IMR-90 (cell line): ENCODE results near the gene HYLS1. TPM values are rescaled to one million over a fixed set of nuclear protein-coding genes. Genes with fewer than 3 reads are reported as not detected.

ENCODE experiments used
- ATAC-seq: fragments of 200-7000 bp; cut with Tn5 transposase; 2 replicates; pipeline ENCODE4 v1.9.1; 2020; ENCODE audit warnings: low read depth, mild to moderate bottlenecking, moderate library complexity
- BruUV-seq: library from RNA; stranded (reverse); fragments of 400-500 nt; replicated peaks from 2 replicates; lab custom pipeline; 2021; lab: Mats Ljungman, UMichigan
- CTCF ChIA-PET: fragments of 300-600 bp; formaldehyde crosslinking; extraction: SDS; loops from one replicate; lab custom pipeline; 2021; ENCODE audit warnings: antibody characterized with exemption; lab: Yijun Ruan, JAX
- POLR2A ChIA-PET: fragments of 300-600 bp; sonication (Branson Sonifier 250); formaldehyde crosslinking; loops from one replicate; lab custom pipeline; 2022; ENCODE audit warnings: antibody characterized with exemption; ENCODE audit not compliant: unreplicated experiment; lab: Charles Lee
- DNase-seq: peaks from one replicate; pipeline ENCODE4 v3.0.0; 2013
- H2AFZ ChIP-seq: replicated peaks from 2 replicates; pipeline ENCODE3; 2013; ENCODE audit warnings: low read length, mild to moderate bottlenecking; ENCODE audit not compliant: poor library complexity
- H2AK5ac ChIP-seq: 2 replicates; pipeline ENCODE4 v1.6.1; 2013; ENCODE audit warnings: low read depth, low read length, inconsistent platforms
- H2AK9ac ChIP-seq: replicated peaks from 2 replicates; pipeline ENCODE3; 2013; ENCODE audit warnings: mild to moderate bottlenecking, low read depth, low read length, moderate library complexity; ENCODE audit not compliant: poor library complexity
- H2BK120ac ChIP-seq: 2 replicates; pipeline ENCODE4 v1.6.1; 2013; ENCODE audit warnings: low read depth, low read length, inconsistent platforms
- H2BK15ac ChIP-seq: 3 replicates; pipeline ENCODE4 v1.6.1; 2013; ENCODE audit warnings: low read depth, low read length, inconsistent platforms
- H2BK20ac ChIP-seq: 2 replicates; pipeline ENCODE4 v1.6.1; 2013; ENCODE audit warnings: low read depth, mild to moderate bottlenecking, inconsistent platforms, low read length, moderate library complexity
- H2BK5ac ChIP-seq: 2 replicates; pipeline ENCODE4 v1.6.1; 2013; ENCODE audit warnings: mild to moderate bottlenecking, low read depth, low read length, inconsistent platforms; ENCODE audit not compliant: poor library complexity, severe bottlenecking
- H3K14ac ChIP-seq: replicated peaks from 2 replicates; pipeline ENCODE4 v1.6.1; 2013; ENCODE audit warnings: low read depth, low read length, inconsistent platforms
- H3K18ac ChIP-seq: 2 replicates; pipeline ENCODE4 v1.6.1; 2013; ENCODE audit warnings: low read depth, low read length, control low read depth
- H3K23ac ChIP-seq: 2 replicates; pipeline ENCODE4 v1.6.1; 2013; ENCODE audit warnings: low read depth, low read length, inconsistent platforms
- H3K27ac ChIP-seq: 2 replicates; pipeline ENCODE4 v1.5.1; 2013; ENCODE audit warnings: mild to moderate bottlenecking, control low read depth, low read length; ENCODE audit not compliant: insufficient read depth
- H3K27me3 ChIP-seq: 2 replicates; pipeline ENCODE4 v1.6.1; 2013; ENCODE audit warnings: low read length; ENCODE audit not compliant: control insufficient read depth, insufficient read depth
- H3K36me3 ChIP-seq: 2 replicates; pipeline ENCODE4 v1.6.1; 2013; ENCODE audit warnings: low read length, mixed read lengths; ENCODE audit not compliant: control insufficient read depth, insufficient read depth
- H3K4ac ChIP-seq: 2 replicates; pipeline ENCODE4 v1.6.1; 2013; ENCODE audit warnings: low read depth, low read length, inconsistent platforms
- H3K4me1 ChIP-seq: 2 replicates; pipeline ENCODE4 v1.6.1; 2013; ENCODE audit warnings: low read length, mixed read lengths; ENCODE audit not compliant: control insufficient read depth, insufficient read depth
- H3K4me2 ChIP-seq: 2 replicates; pipeline ENCODE4 v1.6.1; 2013; ENCODE audit warnings: low read depth, mild to moderate bottlenecking, control low read depth, low read length, moderate library complexity
- H3K4me3 ChIP-seq: 2 replicates; pipeline ENCODE4 v1.5.1; 2013; ENCODE audit warnings: low read depth, mild to moderate bottlenecking, control low read depth, low read length, moderate library complexity; ENCODE audit not compliant: insufficient read depth
- H3K56ac ChIP-seq: 2 replicates; pipeline ENCODE4 v1.6.1; 2013; ENCODE audit warnings: low read length, inconsistent platforms; ENCODE audit not compliant: insufficient read depth; ENCODE audit errors: extremely low read depth
- H3K79me1 ChIP-seq, 2 experiments: 2 replicates each; pipeline ENCODE4 v1.6.1; 2013; ENCODE audit warnings: low read length in 2 of 2, inconsistent platforms in 1 of 2, low read depth in 1 of 2
- H3K9ac ChIP-seq: 2 replicates; pipeline ENCODE4 v1.6.1; 2013; ENCODE audit warnings: low read depth, low read length, control low read depth
- H3K9me1 ChIP-seq: 2 replicates; pipeline ENCODE4 v1.6.1; 2013; ENCODE audit warnings: low read length, inconsistent platforms; ENCODE audit not compliant: insufficient read depth
- H3K9me3 ChIP-seq: 2 replicates; pipeline ENCODE4 v1.6.1; 2013; ENCODE audit warnings: low read length; ENCODE audit not compliant: control insufficient read depth, insufficient read depth
- H4K20me1 ChIP-seq: 2 replicates; pipeline ENCODE4 v1.6.1; 2013; ENCODE audit warnings: low read length, inconsistent platforms; ENCODE audit not compliant: insufficient read depth
- H4K5ac ChIP-seq: 2 replicates; pipeline ENCODE4 v1.6.1; 2013; ENCODE audit warnings: mild to moderate bottlenecking, low read depth, low read length, control low read depth
- H4K8ac ChIP-seq, 2 experiments: 2 replicates each; pipeline ENCODE4 v1.6.1; 2013; ENCODE audit warnings: low read depth in 2 of 2, low read length in 2 of 2, control low read depth in 1 of 2, inconsistent platforms in 1 of 2
- H4K91ac ChIP-seq: 2 replicates; pipeline ENCODE4 v1.6.1; 2013; ENCODE audit warnings: low read depth, low read length, inconsistent platforms; ENCODE audit not compliant: insufficient read depth
- BHLHE40 ChIP-seq: fragments of 150-350 bp; IDR thresholded peaks from 2 replicates; pipeline ENCODE4 v1.6.1; 2016; ENCODE audit warnings: mild to moderate bottlenecking, low read depth, low read length
- CEBPB ChIP-seq: IDR thresholded peaks from 2 replicates; pipeline ENCODE4 v1.6.1; 2012; ENCODE audit warnings: low read depth, low read length, improper control_type of control experiment
- CHD1 ChIP-seq: IDR thresholded peaks from 2 replicates; pipeline ENCODE4 v1.6.1; 2012; ENCODE audit warnings: low read depth, low read length, improper control_type of control experiment
- FOS ChIP-seq: fragments of 150-350 bp; IDR thresholded peaks from 2 replicates; pipeline ENCODE4 v1.6.1; 2016; ENCODE audit warnings: low read depth, low read length
- MAZ ChIP-seq: IDR thresholded peaks from 2 replicates; pipeline ENCODE4 v1.6.1; 2012; ENCODE audit warnings: low read depth, mild to moderate bottlenecking, low read length, improper control_type of control experiment, moderate library complexity, borderline replicate concordance
- SMC3 ChIP-seq: fragments of 150-350 bp; IDR thresholded peaks from 2 replicates; pipeline ENCODE4 v1.6.1; 2016; ENCODE audit warnings: low read depth, mild to moderate bottlenecking, antibody characterized with exemption, low read length, moderate library complexity
- WGBS, 2 experiments: methylation state at CpG; one replicate each; pipeline versions ENCODE4 v1.1.5 to v1.1.7; 2013; ENCODE audit warnings: missing lambda C conversion rate in 2 of 2; ENCODE audit not compliant: insufficient read length in 1 of 2; ENCODE audit errors: extremely low coverage in 2 of 2; 5-methylcytosine and 5-hydroxymethylcytosine counted together
- dilution Hi-C: fragments of 300-500 bp; cut with HindIII; formaldehyde crosslinking; loops from one replicate; pipeline ENCODE4 v1.14.3; 2018; ENCODE audit warnings: low sequenced_read_pairs; ENCODE audit not compliant: unreplicated experiment
- in situ Hi-C: fragments of 300-500 bp; cut with MboI; formaldehyde crosslinking; loops from 3 replicates; pipeline ENCODE4 v1.14.3; 2019; ENCODE audit warnings: low sequenced_read_pairs, inconsistent platforms, mixed read lengths
- intact Hi-C: fragments of 100-400 bp; cut with micrococcal nuclease; formaldehyde crosslinking; loops from 2 replicates; pipeline ENCODE4 v1.10.0; 2022
- polyA plus RNA-seq, 3 experiments: library from polyadenylated mRNA; depleted of rRNA; stranded (reverse); fragments of >200 nt; gene quantifications; 2 replicates each; pipeline ENCODE4 v1.2.3, GENCODE V29; 2012; ENCODE audit warnings: low replicate concordance in 1 of 3
- total RNA-seq: library from RNA; depleted of rRNA; stranded (reverse); fragments of >200 nt; gene quantifications from 2 replicates; pipeline ENCODE4 v1.2.3, GENCODE V29; 2012
- TF ChIP-seq, protein P1 (sequence below): fragments of 150-350 bp; IDR thresholded peaks from 2 replicates; pipeline ENCODE4 v1.6.1; 2016; ENCODE audit warnings: low read depth, mild to moderate bottlenecking, low read length, moderate library complexity, borderline replicate concordance
- TF ChIP-seq, protein P2 (sequence below): fragments of 150-350 bp; IDR thresholded peaks from 2 replicates; pipeline ENCODE4 v1.6.1; 2017; ENCODE audit warnings: mild to moderate bottlenecking, antibody characterized with exemption, low read length, low read depth

Gene HYLS1
- total and polyA plus RNA-seq, 2 of the 4 experiments (the other 2 are of a cell fraction): 5.1 to 8.1 TPM

- no peak overlapping the region for H3K27ac ChIP-seq
- no peak overlapping the region for H3K14ac ChIP-seq
- no peak overlapping the region for H4K8ac ChIP-seq
- ChIA-PET POLR2A (no interaction called here), CTCF (no interaction called here)
- H3K79me1 ChIP-seq: no peaks in the 10 kb centered on the region
- H2BK20ac ChIP-seq: no peak overlapping the region
- dilution Hi-C loops (no loop called here), in situ Hi-C loops (no loop called here), intact Hi-C loops (no loop called here)
- H4K20me1 ChIP-seq: no peaks in the 10 kb centered on the region
- H2BK120ac ChIP-seq: no peak overlapping the region
- peaks cover 25% of the 10 kb centered on the region for H3K27me3 ChIP-seq
- WGBS, 2 experiments: 35% methylated on average over 8 of the region's 12 CpGs; no CpG with 5 or more reads in 1 of the 2 experiments
- H3K9ac ChIP-seq: no peak overlapping the region
- no peaks in the 10 kb centered on the region for H3K9me3 ChIP-seq
- no peak overlapping the region for H3K23ac ChIP-seq
- H2AFZ ChIP-seq: no peak overlapping the region
- H3K9me1 ChIP-seq: no peaks in the 10 kb centered on the region
- H2AK5ac ChIP-seq: no peak overlapping the region
- no peaks in the 10 kb centered on the region; the same call in 1 of the 2 replicates for H3K4me1 ChIP-seq
- no peak overlapping the region for H4K5ac ChIP-seq
- H3K4me2 ChIP-seq: no peak overlapping the region
- no peak overlapping the region for H2AK9ac ChIP-seq
- ATAC-seq (no peak), DNase-seq (no peak)
- H2BK5ac ChIP-seq: no peak overlapping the region
- H3K18ac ChIP-seq: no peak overlapping the region
- no TSS peak for BruUV-seq
- no peak overlapping the region for H3K56ac ChIP-seq
- no peak overlapping the region for H2BK15ac ChIP-seq
- no peak overlapping the region for H3K4me3 ChIP-seq
- no peak overlapping the region for H4K91ac ChIP-seq
- no peak overlapping the region for H3K4ac ChIP-seq
- H3K36me3 ChIP-seq: no peaks in the 10 kb centered on the region
- TF ChIP-seq CHD1 (no peak), BHLHE40 (no peak), FOS (no peak), SMC3 (no peak), CEBPB (no peak), MAZ (no peak)
- TF ChIP-seq, protein P1, sequence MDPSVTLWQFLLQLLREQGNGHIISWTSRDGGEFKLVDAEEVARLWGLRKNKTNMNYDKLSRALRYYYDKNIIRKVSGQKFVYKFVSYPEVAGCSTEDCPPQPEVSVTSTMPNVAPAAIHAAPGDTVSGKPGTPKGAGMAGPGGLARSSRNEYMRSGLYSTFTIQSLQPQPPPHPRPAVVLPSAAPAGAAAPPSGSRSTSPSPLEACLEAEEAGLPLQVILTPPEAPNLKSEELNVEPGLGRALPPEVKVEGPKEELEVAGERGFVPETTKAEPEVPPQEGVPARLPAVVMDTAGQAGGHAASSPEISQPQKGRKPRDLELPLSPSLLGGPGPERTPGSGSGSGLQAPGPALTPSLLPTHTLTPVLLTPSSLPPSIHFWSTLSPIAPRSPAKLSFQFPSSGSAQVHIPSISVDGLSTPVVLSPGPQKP: no peak
- TF ChIP-seq, protein P2, sequence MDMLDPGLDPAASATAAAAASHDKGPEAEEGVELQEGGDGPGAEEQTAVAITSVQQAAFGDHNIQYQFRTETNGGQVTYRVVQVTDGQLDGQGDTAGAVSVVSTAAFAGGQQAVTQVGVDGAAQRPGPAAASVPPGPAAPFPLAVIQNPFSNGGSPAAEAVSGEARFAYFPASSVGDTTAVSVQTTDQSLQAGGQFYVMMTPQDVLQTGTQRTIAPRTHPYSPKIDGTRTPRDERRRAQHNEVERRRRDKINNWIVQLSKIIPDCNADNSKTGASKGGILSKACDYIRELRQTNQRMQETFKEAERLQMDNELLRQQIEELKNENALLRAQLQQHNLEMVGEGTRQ: no peak
Observed at GRCh38 chr11:125935618-125936199, 48.2 kb downstream of the HYLS1 start.
